IMR-90 (cell line): ENCODE measurements around the gene METTL22. TPM values are rescaled to one million over a fixed set of nuclear protein-coding genes. Genes with fewer than 3 reads are reported as not detected.

Experiments used
- ATAC-seq: fragments of 200-7000 bp; cut with Tn5 transposase; 2 replicates; pipeline ENCODE4 v1.9.1; 2020; ENCODE audit warnings: low read depth, mild to moderate bottlenecking, moderate library complexity
- BruUV-seq: library from RNA; stranded (reverse); fragments of 400-500 nt; replicated peaks from 2 replicates; lab custom pipeline; 2021; lab: Mats Ljungman, UMichigan
- CTCF ChIA-PET: fragments of 300-600 bp; formaldehyde crosslinking; extraction: SDS; loops from one replicate; lab custom pipeline; 2021; ENCODE audit warnings: antibody characterized with exemption; lab: Yijun Ruan, JAX
- POLR2A ChIA-PET: fragments of 300-600 bp; sonication (Branson Sonifier 250); formaldehyde crosslinking; loops from one replicate; lab custom pipeline; 2022; ENCODE audit warnings: antibody characterized with exemption; ENCODE audit not compliant: unreplicated experiment; lab: Charles Lee
- DNase-seq: peaks from one replicate; pipeline ENCODE4 v3.0.0; 2013
- H2AFZ ChIP-seq: replicated peaks from 2 replicates; pipeline ENCODE3; 2013; ENCODE audit warnings: low read length, mild to moderate bottlenecking; ENCODE audit not compliant: poor library complexity
- H2AK5ac ChIP-seq: 2 replicates; pipeline ENCODE4 v1.6.1; 2013; ENCODE audit warnings: low read depth, low read length, inconsistent platforms
- H2AK9ac ChIP-seq: replicated peaks from 2 replicates; pipeline ENCODE3; 2013; ENCODE audit warnings: mild to moderate bottlenecking, low read depth, low read length, moderate library complexity; ENCODE audit not compliant: poor library complexity
- H2BK120ac ChIP-seq: 2 replicates; pipeline ENCODE4 v1.6.1; 2013; ENCODE audit warnings: low read depth, low read length, inconsistent platforms
- H2BK15ac ChIP-seq: 3 replicates; pipeline ENCODE4 v1.6.1; 2013; ENCODE audit warnings: low read depth, low read length, inconsistent platforms
- H2BK20ac ChIP-seq: 2 replicates; pipeline ENCODE4 v1.6.1; 2013; ENCODE audit warnings: low read depth, mild to moderate bottlenecking, inconsistent platforms, low read length, moderate library complexity
- H2BK5ac ChIP-seq: 2 replicates; pipeline ENCODE4 v1.6.1; 2013; ENCODE audit warnings: mild to moderate bottlenecking, low read depth, low read length, inconsistent platforms; ENCODE audit not compliant: poor library complexity, severe bottlenecking
- H3K14ac ChIP-seq: replicated peaks from 2 replicates; pipeline ENCODE4 v1.6.1; 2013; ENCODE audit warnings: low read depth, low read length, inconsistent platforms
- H3K18ac ChIP-seq: 2 replicates; pipeline ENCODE4 v1.6.1; 2013; ENCODE audit warnings: low read depth, low read length, control low read depth
- H3K23ac ChIP-seq: 2 replicates; pipeline ENCODE4 v1.6.1; 2013; ENCODE audit warnings: low read depth, low read length, inconsistent platforms
- H3K27ac ChIP-seq: 2 replicates; pipeline ENCODE4 v1.5.1; 2013; ENCODE audit warnings: mild to moderate bottlenecking, control low read depth, low read length; ENCODE audit not compliant: insufficient read depth
- H3K27me3 ChIP-seq: 2 replicates; pipeline ENCODE4 v1.6.1; 2013; ENCODE audit warnings: low read length; ENCODE audit not compliant: control insufficient read depth, insufficient read depth
- H3K36me3 ChIP-seq: 2 replicates; pipeline ENCODE4 v1.6.1; 2013; ENCODE audit warnings: low read length, mixed read lengths; ENCODE audit not compliant: control insufficient read depth, insufficient read depth
- H3K4ac ChIP-seq: 2 replicates; pipeline ENCODE4 v1.6.1; 2013; ENCODE audit warnings: low read depth, low read length, inconsistent platforms
- H3K4me1 ChIP-seq: 2 replicates; pipeline ENCODE4 v1.6.1; 2013; ENCODE audit warnings: low read length, mixed read lengths; ENCODE audit not compliant: control insufficient read depth, insufficient read depth
- H3K4me2 ChIP-seq: 2 replicates; pipeline ENCODE4 v1.6.1; 2013; ENCODE audit warnings: low read depth, mild to moderate bottlenecking, control low read depth, low read length, moderate library complexity
- H3K4me3 ChIP-seq: 2 replicates; pipeline ENCODE4 v1.5.1; 2013; ENCODE audit warnings: low read depth, mild to moderate bottlenecking, control low read depth, low read length, moderate library complexity; ENCODE audit not compliant: insufficient read depth
- H3K56ac ChIP-seq: 2 replicates; pipeline ENCODE4 v1.6.1; 2013; ENCODE audit warnings: low read length, inconsistent platforms; ENCODE audit not compliant: insufficient read depth; ENCODE audit errors: extremely low read depth
- H3K79me1 ChIP-seq, 2 experiments: 2 replicates each; pipeline ENCODE4 v1.6.1; 2013; ENCODE audit warnings: low read length in 2 of 2, inconsistent platforms in 1 of 2, low read depth in 1 of 2
- H3K9ac ChIP-seq: 2 replicates; pipeline ENCODE4 v1.6.1; 2013; ENCODE audit warnings: low read depth, low read length, control low read depth
- H3K9me1 ChIP-seq: 2 replicates; pipeline ENCODE4 v1.6.1; 2013; ENCODE audit warnings: low read length, inconsistent platforms; ENCODE audit not compliant: insufficient read depth
- H3K9me3 ChIP-seq: 2 replicates; pipeline ENCODE4 v1.6.1; 2013; ENCODE audit warnings: low read length; ENCODE audit not compliant: control insufficient read depth, insufficient read depth
- H4K20me1 ChIP-seq: 2 replicates; pipeline ENCODE4 v1.6.1; 2013; ENCODE audit warnings: low read length, inconsistent platforms; ENCODE audit not compliant: insufficient read depth
- H4K5ac ChIP-seq: 2 replicates; pipeline ENCODE4 v1.6.1; 2013; ENCODE audit warnings: mild to moderate bottlenecking, low read depth, low read length, control low read depth
- H4K8ac ChIP-seq, 2 experiments: 2 replicates each; pipeline ENCODE4 v1.6.1; 2013; ENCODE audit warnings: low read depth in 2 of 2, low read length in 2 of 2, control low read depth in 1 of 2, inconsistent platforms in 1 of 2
- H4K91ac ChIP-seq: 2 replicates; pipeline ENCODE4 v1.6.1; 2013; ENCODE audit warnings: low read depth, low read length, inconsistent platforms; ENCODE audit not compliant: insufficient read depth
- BHLHE40 ChIP-seq: fragments of 150-350 bp; IDR thresholded peaks from 2 replicates; pipeline ENCODE4 v1.6.1; 2016; ENCODE audit warnings: mild to moderate bottlenecking, low read depth, low read length
- CEBPB ChIP-seq: IDR thresholded peaks from 2 replicates; pipeline ENCODE4 v1.6.1; 2012; ENCODE audit warnings: low read depth, low read length, improper control_type of control experiment
- CHD1 ChIP-seq: IDR thresholded peaks from 2 replicates; pipeline ENCODE4 v1.6.1; 2012; ENCODE audit warnings: low read depth, low read length, improper control_type of control experiment
- CTCF ChIP-seq: conservative IDR thresholded peaks from 2 replicates; pipeline ENCODE4 v1.5.1; 2012; ENCODE audit warnings: mild to moderate bottlenecking, low read depth, low read length, improper control_type of control experiment
- FOS ChIP-seq: fragments of 150-350 bp; IDR thresholded peaks from 2 replicates; pipeline ENCODE4 v1.6.1; 2016; ENCODE audit warnings: low read depth, low read length
- MAZ ChIP-seq: IDR thresholded peaks from 2 replicates; pipeline ENCODE4 v1.6.1; 2012; ENCODE audit warnings: low read depth, mild to moderate bottlenecking, low read length, improper control_type of control experiment, moderate library complexity, borderline replicate concordance
- MXI1 ChIP-seq: IDR thresholded peaks from 2 replicates; pipeline ENCODE4 v1.6.1; 2012; ENCODE audit warnings: low read depth, mild to moderate bottlenecking, low read length, moderate library complexity, borderline replicate concordance
- RAD21 ChIP-seq: IDR thresholded peaks from 2 replicates; pipeline ENCODE4 v1.6.1; 2012; ENCODE audit warnings: low read length, improper control_type of control experiment
- RCOR1 ChIP-seq: IDR thresholded peaks from 2 replicates; pipeline ENCODE4 v1.6.1; 2012; ENCODE audit warnings: mild to moderate bottlenecking, low read length, improper control_type of control experiment; ENCODE audit not compliant: insufficient replicate concordance
- RFX5 ChIP-seq: IDR thresholded peaks from 2 replicates; pipeline ENCODE4 v1.8.0; 2012; ENCODE audit warnings: low read depth, mild to moderate bottlenecking, low read length, moderate library complexity
- SMC3 ChIP-seq: fragments of 150-350 bp; IDR thresholded peaks from 2 replicates; pipeline ENCODE4 v1.6.1; 2016; ENCODE audit warnings: low read depth, mild to moderate bottlenecking, antibody characterized with exemption, low read length, moderate library complexity
- WGBS, 2 experiments: methylation state at CpG; one replicate each; pipeline versions ENCODE4 v1.1.5 to v1.1.7; 2013; ENCODE audit warnings: missing lambda C conversion rate in 2 of 2; ENCODE audit not compliant: insufficient read length in 1 of 2; ENCODE audit errors: extremely low coverage in 2 of 2; 5-methylcytosine and 5-hydroxymethylcytosine counted together
- dilution Hi-C: fragments of 300-500 bp; cut with HindIII; formaldehyde crosslinking; loops from one replicate; pipeline ENCODE4 v1.14.3; 2018; ENCODE audit warnings: low sequenced_read_pairs; ENCODE audit not compliant: unreplicated experiment
- in situ Hi-C: fragments of 300-500 bp; cut with MboI; formaldehyde crosslinking; loops from 3 replicates; pipeline ENCODE4 v1.14.3; 2019; ENCODE audit warnings: low sequenced_read_pairs, inconsistent platforms, mixed read lengths
- intact Hi-C: fragments of 100-400 bp; cut with micrococcal nuclease; formaldehyde crosslinking; loops from 2 replicates; pipeline ENCODE4 v1.10.0; 2022
- polyA plus RNA-seq, 3 experiments: library from polyadenylated mRNA; depleted of rRNA; stranded (reverse); fragments of >200 nt; gene quantifications; 2 replicates each; pipeline ENCODE4 v1.2.3, GENCODE V29; 2012; ENCODE audit warnings: low replicate concordance in 1 of 3
- total RNA-seq: library from RNA; depleted of rRNA; stranded (reverse); fragments of >200 nt; gene quantifications from 2 replicates; pipeline ENCODE4 v1.2.3, GENCODE V29; 2012

The METTL22 gene
- total and polyA plus RNA-seq, 2 of the 4 experiments (the other 2 are of a cell fraction) = 27.2 to 51.2 TPM

DNA sequence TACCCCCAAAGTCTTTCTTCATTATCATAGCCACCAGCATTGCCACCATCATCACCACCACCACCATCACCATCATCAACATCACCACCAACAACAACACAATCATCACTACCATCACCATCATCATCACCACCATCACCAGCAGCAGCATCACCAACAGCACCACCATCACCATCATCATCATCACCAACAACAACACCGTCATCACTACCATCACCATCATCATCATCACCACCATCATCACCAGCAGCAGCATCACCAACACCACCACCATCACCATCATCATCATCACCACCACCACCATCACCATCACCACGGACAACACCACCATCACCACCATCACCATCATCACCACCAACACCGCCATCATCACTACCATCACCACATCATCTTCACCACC is 30.7 kb upstream of the METTL22 start:
- Histone ChIP-seq H3K23ac (no peak overlapping the region), H2BK5ac (peak overlapping the region; percentile 54), H2BK15ac (no peak overlapping the region), H2AFZ (no peak overlapping the region), H3K18ac (no peak overlapping the region), H3K36me3 (no peaks in the 10 kb centered on the region), H3K9me3 (peaks cover 2% of the 10 kb centered on the region; the same call in 1 of the 2 replicates), H3K4ac (no peak overlapping the region), H2BK20ac (no peak overlapping the region), H3K79me1 (no peaks in the 10 kb centered on the region), H3K4me3 (no peak overlapping the region), H3K4me2 (no peak overlapping the region), H4K91ac (no peak overlapping the region), H2BK120ac (no peak overlapping the region), H3K56ac (no peak overlapping the region), H3K4me1 (no peaks in the 10 kb centered on the region), H2AK5ac (no peak overlapping the region), H2AK9ac (no peak overlapping the region), H4K8ac (no peak overlapping the region), H3K9me1 (no peaks in the 10 kb centered on the region), H3K27ac (no peak overlapping the region), H4K5ac (no peak overlapping the region), H3K9ac (no peak overlapping the region), H4K20me1 (no peaks in the 10 kb centered on the region), H3K14ac (no peak overlapping the region), H3K27me3 (peaks cover 32% of the 10 kb centered on the region)
- WGBS, 2 experiments = 70% methylated on average over 3 of the region's 3 CpGs; no CpG with 5 or more reads in 1 of the 2 experiments
- no TSS peak for BruUV-seq
- TF ChIP-seq CHD1 (no peak), CEBPB (no peak), MAZ (no peak), FOS (no peak), SMC3 (no peak), MXI1 (no peak), RCOR1 (no peak), CTCF (no peak), RFX5 (no peak), BHLHE40 (no peak), RAD21 (no peak)
- DNase-seq (no peak), ATAC-seq (no peak)
- ChIA-PET POLR2A (no interaction called here), CTCF (no interaction called here)
- intact Hi-C loops (no loop called here), in situ Hi-C loops (no loop called here), dilution Hi-C loops (no loop called here)
